Measurements from ENCODE around the gene IMMT.
"Not testable (repeated sequence)": the region's sequence is repeated elsewhere in the genome, so short reads cannot be mapped to it uniquely, and the experiment has no call there.

Gene IMMT

GRCh38 chr2:86195055-86195807 is at the start of gene IMMT:
Gene IMMT (minus strand): TSS chr2:86195462. CDS start chr2:86195382, 80 bp downstream.
- peak; percentile 96 for DNase-seq (ENCODE audit: low spot score)

DNA sequence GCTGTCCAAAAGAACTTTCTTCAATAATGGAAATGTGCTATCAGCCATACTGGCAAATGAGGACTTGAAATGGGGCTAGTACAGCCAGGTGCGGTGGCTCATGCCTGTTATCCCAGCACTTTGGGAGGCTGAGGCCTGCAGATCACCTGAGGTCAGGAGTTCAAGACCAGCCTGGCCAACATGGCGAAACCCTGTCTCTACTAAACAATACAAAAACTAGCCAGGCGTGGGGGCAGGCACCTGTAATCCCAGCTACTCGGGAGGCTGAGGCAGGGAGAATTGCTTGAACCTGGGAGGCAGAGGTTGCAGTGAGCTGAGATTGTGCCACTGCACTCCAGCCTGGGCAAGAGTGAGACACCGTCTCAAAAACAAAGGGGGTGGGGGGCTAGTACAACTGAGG is 49.5 kb upstream of the IMMT start:
- not testable (repeated sequence) for DNase-seq (ENCODE audit: low spot score)

- DNase-seq (ENCODE audit: low spot score) = no peak
Observed at GRCh38 chr2:86243950-86244733, 48.9 kb upstream of the IMMT start.

- no peak for DNase-seq (ENCODE audit: low spot score)
Observed at GRCh38 chr2:86243272-86243671, 48.0 kb upstream of the IMMT start.

- no peak for DNase-seq (ENCODE audit: low spot score)
Observed at GRCh38 chr2:86241611-86242010, 46.3 kb upstream of the IMMT start.

GRCh38 chr2:86240251-86240650 is 45.0 kb upstream of the IMMT start:
- DNase-seq (ENCODE audit: low spot score) = no peak

DNA sequence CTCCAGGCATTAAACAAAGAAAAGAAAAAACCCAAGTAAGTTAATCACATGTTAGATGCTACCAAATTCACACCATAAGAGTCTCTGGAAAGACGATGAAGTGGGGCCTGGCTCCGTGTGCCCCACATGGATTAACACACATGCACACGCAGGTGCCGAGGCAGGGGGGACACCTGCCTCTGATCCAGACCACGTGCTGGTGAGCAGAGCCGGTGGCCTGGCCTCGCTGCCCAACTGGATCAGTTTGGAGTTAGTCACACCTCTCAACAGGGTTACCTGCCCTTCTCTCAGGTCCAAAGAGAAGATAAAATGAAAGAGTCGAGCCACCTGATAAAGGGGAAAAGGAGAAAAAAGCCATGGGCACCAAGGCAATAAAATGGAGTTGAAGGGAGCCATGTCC is 44.5 kb upstream of the IMMT start:
- DNase-seq (ENCODE audit: low spot score) = no peak

- no peak for DNase-seq (ENCODE audit: low spot score)
Observed at GRCh38 chr2:86239326-86239725, 44.1 kb upstream of the IMMT start.

DNA sequence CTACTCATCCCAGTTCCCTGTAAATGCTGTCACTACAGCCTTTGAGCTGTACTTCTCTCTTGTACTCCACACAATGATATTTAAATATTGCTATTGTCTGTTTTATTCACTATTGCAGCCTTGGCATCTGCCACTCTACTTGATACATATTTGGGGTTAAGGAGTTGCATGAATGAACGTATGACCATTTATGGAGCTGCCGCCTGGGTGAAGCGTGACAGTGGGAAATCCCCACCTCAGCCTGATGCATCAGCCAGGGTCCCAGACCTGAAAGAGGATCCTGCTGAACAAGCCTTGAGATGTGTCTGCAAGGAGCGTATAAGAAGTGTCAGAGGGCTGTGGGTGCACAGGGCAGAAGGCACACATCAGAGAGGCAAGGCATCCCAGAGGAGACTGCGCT is 43.1 kb upstream of the IMMT start:
- DNase-seq (ENCODE audit: low spot score) = no peak

DNA sequence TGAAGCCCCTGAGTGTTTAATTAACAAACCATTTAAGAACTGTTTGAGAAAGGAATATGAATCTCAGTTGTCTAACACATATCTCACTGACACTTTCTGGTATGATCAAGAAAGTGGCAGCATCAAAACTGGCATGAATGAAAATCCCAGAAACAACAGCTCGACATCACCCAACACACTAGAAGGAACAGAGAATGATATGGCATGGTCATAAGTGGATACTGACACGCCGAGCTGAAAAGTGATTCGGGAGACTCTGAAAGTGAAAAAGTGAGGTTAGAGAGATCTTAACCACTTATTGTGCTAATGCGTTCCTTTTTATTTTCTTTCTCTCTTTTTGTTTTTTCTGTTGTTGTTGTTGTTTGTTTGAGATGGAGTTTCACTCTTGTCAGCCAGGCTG is 41.9 kb upstream of the IMMT start:
- no peak for DNase-seq (ENCODE audit: low spot score)

DNA sequence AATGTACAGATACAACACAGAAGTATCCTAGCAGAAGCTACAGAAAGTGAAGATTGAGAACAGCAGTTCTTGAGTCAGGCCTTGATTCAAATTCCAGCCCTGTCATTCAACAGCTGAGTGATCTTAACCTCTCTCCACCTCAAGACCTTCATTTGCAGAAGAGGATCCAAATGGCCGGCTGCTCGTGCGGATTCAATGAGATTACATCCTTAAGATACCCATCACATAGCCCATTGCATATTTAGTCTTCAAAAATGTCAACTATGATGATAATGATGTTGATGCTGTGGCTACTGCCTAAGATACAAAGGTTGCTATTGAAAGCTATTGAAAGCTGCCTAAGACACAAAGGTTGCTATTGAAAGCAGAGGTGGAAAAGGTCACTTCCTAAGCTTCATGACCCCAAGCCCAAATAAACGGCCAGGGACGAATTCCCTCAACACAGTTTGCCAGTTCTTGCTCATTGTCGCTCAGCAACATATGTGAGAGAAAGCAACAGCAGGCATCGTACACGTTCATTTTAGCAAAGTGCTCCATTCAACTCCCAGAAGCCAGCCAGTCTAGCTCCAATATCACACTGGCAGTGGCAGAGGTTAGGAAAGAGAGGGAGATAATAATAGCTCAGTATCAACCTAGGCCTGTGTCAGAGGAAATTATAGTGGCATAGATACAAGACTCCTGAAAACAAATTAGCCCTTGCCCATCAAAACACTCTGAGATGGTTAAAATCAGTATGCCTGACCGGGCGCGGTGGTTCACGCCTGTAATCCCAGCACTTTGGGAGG is 40.1 kb upstream of the IMMT start:
- no peak for DNase-seq (ENCODE audit: low spot score)

DNA sequence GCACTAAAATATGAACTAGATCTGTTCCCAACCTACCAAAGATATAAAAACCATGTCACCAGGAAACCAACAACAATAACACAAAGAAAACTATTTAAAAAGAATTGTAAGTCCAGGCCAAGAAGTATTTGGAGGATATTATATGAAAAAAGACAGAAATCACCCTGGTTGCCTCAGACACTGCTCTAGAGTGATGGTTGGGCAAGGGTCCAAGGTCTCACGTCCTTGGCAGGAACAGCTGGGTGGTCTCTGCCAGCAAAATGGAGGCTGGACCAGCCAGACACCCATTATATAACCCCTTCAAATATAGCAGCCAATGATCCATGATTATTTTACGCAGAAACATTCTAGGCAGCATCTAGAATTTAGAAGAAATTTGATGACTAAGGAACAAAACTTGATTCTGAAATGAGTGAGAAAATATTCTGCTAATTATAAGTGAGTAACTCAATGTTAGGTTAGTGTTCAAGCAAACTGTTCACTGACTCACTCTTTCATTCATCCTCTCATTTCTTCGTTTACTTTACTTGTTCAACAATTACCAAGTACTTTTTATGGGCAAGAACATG is 39.4 kb upstream of the IMMT start:
- DNase-seq (ENCODE audit: low spot score) = no peak

- no peak for DNase-seq (ENCODE audit: low spot score)
Observed at GRCh38 chr2:86233436-86233835, 38.2 kb upstream of the IMMT start.

- no peak for DNase-seq (ENCODE audit: low spot score)
Observed at GRCh38 chr2:86232910-86233309, 37.6 kb upstream of the IMMT start.

DNA sequence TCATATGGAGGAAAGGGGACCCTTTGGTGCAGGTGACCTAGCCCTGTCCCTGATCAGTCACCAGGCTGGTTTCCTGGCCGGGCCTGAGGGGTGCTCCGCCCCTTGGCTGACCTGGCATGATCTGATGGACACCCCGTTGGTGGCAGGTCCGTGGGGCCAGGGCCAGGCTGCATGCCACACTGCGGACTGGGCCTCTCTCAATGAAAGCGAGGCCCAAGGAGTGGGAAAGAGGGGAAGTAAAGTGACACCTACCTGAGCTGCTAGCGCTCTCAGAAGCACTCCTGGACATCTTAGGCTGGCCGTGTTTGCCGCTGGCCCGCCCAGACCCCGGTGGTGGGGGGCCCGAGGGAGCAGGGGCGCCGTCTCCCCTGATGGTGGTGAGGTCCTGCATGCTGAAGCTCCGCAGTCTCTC is 37.1 kb upstream of the IMMT start:
- DNase-seq (ENCODE audit: low spot score) = no peak

- no peak for DNase-seq (ENCODE audit: low spot score)
Observed at GRCh38 chr2:86231680-86232372, 36.6 kb upstream of the IMMT start.

- DNase-seq (ENCODE audit: low spot score) = no peak
Observed at GRCh38 chr2:86230961-86231360, 35.7 kb upstream of the IMMT start.

DNA sequence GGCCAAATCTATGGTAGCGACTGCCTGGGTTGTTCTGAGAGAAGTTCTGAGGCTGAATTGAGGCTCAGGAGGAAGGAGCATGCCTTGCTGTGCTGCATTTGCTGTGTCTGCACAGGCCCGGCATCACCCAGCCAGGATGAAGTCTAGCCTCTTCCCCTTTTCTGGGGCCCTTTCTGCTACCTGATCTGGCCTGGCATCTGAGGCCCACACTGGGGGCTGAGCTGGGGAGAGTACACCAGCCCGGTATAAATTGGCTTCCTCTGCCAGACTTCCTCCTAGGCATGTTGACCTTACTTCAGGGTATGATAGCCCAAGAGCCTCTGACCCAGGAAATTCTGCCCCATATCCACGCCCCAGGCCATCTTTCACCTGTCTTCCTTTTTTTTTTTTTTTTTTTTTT is 34.0 kb upstream of the IMMT start:
- DNase-seq (ENCODE audit: low spot score) = no peak

- not testable (repeated sequence) for DNase-seq (ENCODE audit: low spot score)
Observed at GRCh38 chr2:86228574-86228973, 33.3 kb upstream of the IMMT start.

DNA sequence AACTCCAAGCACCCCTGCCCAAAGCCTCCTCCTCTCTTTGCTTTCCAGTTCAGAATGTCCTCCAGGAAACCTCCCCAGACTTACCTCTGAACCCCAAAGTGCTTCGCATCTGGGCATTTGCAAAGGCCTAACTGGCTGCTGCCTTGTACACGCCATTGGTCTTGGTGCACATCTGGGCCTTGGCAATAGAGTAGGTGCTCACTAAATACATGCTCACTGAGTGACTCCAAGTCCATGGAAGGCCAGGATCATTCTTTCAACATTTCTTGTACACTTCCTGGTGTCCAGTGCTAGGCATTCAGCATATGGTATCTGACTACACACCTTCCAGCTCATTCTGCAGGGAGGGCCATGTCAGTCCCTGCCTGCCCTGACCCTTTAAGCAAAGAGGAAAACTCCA is 32.4 kb upstream of the IMMT start:
- no peak for DNase-seq (ENCODE audit: low spot score)

DNA sequence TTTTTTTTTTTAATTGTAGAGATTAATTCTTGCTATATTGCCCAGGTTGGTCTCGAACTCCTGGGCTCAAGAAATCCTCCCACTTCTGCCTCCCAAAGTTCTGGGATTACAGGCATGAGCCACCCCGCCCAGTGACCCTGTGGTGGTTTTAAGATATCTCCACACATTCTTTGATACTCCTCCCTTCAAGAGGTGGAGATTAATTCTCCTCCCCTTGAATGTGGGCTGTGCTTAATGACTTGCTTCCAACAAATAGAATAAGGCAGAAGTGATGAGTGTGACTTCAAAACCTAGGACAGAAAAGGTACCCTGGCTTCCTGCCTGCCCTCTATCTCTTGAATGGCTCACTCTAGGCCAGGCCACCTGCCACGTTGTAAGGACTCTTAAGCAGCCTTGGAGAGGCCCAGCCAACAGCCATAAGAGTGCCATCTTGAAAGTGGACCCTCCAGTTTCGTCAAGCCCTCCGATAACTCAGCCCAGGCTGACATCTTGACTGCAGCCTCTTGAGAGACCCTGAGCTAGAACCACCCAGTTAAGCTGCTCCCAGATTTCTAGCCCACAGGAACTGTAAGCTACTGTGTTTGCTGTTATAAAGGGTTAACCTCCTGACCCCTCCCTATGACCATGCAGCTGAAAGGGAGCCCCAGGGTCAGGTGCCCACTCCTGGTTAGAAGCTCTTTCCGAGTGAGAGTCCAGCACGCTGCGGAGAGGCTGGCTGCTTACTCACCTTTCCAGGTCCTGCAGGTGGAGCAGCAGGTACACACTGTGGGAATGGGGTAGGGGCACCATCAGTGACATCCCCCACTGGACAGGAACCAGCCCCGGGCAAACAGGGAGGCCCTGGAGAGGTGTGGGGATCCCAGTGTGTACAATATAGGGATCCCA is 31.6 kb upstream of the IMMT start:
- no peak for DNase-seq (ENCODE audit: low spot score)

Data from left forelimb (tissue), 1 donor.